Suppressor macrophage treated with lipopolysaccharide for 4 hours (primary cell): ENCODE data around the gene MYMX.
A peak's percentile ranks its signal among the peaks of the same experiment; 100 is the strongest.

Experiments used
- DNase-seq: peaks from one replicate; pipeline ENCODE4 v3.0.0-alpha.2; 2020

Gene MYMX

GRCh38 chr6:44253307-44254101 lies 36.8 kb downstream of the MYMX start:
- peak; percentile 61 for DNase-seq

GRCh38 chr6:44254191-44255104 lies 37.7 kb downstream of the MYMX start:
- DNase-seq = no peak

GRCh38 chr6:44255105-44255808 lies 38.5 kb downstream of the MYMX start:
- no peak for DNase-seq

GRCh38 chr6:44255871-44256774 lies 39.4 kb downstream of the MYMX start:
- DNase-seq = no peak

GRCh38 chr6:44256775-44257024 lies 40.0 kb downstream of the MYMX start:
- DNase-seq = no peak

- DNase-seq = peak; percentile 28
Observed at GRCh38 chr6:44257025-44257752, 40.5 kb downstream of the MYMX start, which contains the start of gene SLC35B2. Gene SLC35B2, minus strand, starts transcription at chr6:44257528. Its CDS starts 118 bp downstream, at chr6:44257410.

- DNase-seq = peak; percentile 71
Observed at GRCh38 chr6:44257753-44258324, 41.1 kb downstream of the MYMX start.

GRCh38 chr6:44258325-44258863 lies 41.7 kb downstream of the MYMX start:
- DNase-seq = no peak

GRCh38 chr6:44258921-44259320 lies 42.2 kb downstream of the MYMX start:
- no peak for DNase-seq

- no peak for DNase-seq
Observed at GRCh38 chr6:44260011-44260410, 43.3 kb downstream of the MYMX start.

GRCh38 chr6:44260451-44261297 lies 43.9 kb downstream of the MYMX start:
- DNase-seq = no peak

GRCh38 chr6:44261581-44261980 lies 44.9 kb downstream of the MYMX start:
- no peak for DNase-seq

GRCh38 chr6:44262467-44263353 lies 46.0 kb downstream of the MYMX start:
- no peak for DNase-seq

GRCh38 chr6:44263354-44264100 lies 46.8 kb downstream of the MYMX start:
- DNase-seq = peak; percentile 74

GRCh38 chr6:44264154-44265006 lies 47.7 kb downstream of the MYMX start:
- DNase-seq = peak; percentile 86

- peak; percentile 99 for DNase-seq
Observed at GRCh38 chr6:44265007-44265721, 48.4 kb downstream of the MYMX start, which contains the start of gene NFKBIE. Gene NFKBIE, minus strand, starts transcription at chr6:44265551. Its CDS starts 205 bp downstream, at chr6:44265346.
